Mucosa of gallbladder (tissue), 1 donor: ENCODE results near the gene DDX60. TPM values are rescaled to one million over a fixed set of nuclear protein-coding genes. Genes with fewer than 3 reads are reported as not detected.
A peak's percentile ranks its signal among the peaks of the same experiment; 100 is the strongest.

Experiments used
- DNase-seq: peaks from one replicate; pipeline ENCODE4 v3.0.0-alpha.2; 2020; ENCODE audit warnings: low spot score
- total RNA-seq: library from RNA; stranded (reverse); gene quantifications from one replicate; pipeline ENCODE4 v1.2.1, GENCODE V29; 2021
- donor health status: DM: no; HTN: no; CAD: no.

DDX60 gene
- total RNA-seq, 1 donor from 2014 or later = 19.6 TPM

DNA sequence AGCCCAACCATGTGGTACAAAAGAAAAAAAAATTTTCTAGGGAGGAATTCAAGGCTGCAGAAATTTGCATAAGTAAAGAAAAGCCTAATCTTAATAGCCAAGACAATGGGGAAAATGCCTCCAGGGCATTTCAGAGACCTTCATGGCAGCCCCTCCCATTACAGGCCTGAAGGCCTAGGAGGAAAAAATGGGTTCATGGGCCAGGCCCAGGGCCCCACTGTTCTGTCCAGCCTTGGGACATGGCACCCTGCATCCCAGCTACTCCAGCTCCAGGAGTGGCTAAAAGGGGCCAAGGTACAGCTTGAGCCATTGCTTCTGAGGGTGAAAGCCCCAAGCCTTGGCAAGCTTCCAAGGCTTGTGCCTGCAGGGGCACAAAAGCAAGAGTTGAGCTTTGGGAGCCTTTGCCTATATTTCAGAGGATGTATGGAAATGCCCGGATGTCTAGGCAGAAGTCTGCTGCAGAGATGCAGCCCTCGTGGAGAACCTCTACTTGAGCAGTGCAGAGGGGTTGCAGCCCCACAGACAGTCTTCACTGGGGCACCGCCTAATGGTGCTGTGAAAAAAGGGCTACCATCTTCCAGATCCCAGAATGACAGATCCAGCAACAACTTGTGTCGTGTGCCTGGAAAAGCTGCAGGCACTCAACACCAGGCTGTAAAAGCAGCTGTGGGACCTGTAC is 115.2 kb downstream of the DDX60 start:
- no peak for DNase-seq

DNA sequence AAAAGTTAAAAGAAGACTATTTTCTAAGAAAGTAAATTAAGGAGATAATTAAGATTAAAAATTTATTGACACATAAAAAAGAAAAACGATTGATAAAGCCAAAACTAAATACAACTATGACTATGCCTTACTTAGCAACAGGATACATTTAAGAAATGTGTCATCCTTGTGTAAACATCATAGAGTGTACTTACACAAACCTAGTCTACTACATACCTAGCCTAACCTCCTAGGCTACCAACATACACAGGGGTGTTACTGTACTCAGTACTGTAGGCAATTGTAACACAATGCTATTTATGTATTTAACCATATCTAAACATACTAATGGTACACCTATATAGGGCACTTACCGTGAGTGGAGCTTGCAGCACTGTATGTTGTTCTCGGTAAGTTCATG is 117.9 kb downstream of the DDX60 start:
- DNase-seq = no peak

DNA sequence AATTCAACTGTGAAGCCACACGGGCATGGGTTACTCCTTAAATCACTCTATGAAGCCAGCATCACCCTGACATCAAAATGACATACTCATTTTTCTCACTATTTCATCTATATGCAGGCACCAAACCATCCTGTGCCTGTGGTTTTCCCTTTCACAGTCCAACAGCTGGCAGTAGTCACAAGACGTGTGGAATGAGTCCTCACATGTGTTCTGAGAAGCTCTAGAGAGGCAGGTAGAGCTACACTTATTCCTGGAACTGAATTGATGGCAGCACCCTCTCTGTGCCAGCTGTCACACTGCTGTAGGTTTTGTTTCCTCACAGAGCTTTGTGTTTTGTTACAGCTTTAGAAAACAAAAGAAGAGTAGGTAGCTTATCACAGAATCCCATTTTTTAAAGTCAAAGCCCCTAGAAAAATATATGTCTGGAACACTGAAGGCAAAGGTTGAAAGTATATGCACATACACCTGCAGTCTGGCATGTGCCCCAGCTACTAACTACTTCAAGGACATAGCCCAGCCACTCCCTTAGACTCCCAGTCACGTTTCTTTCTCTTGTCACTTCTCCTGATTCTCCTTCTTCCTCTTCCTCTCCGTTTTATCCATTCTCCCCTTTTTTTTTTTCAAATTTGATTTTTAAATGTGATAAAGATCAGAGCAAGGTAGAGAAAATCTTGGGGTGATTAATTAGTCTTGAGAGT is 119.1 kb downstream of the DDX60 start:
- DNase-seq = no peak

DNA sequence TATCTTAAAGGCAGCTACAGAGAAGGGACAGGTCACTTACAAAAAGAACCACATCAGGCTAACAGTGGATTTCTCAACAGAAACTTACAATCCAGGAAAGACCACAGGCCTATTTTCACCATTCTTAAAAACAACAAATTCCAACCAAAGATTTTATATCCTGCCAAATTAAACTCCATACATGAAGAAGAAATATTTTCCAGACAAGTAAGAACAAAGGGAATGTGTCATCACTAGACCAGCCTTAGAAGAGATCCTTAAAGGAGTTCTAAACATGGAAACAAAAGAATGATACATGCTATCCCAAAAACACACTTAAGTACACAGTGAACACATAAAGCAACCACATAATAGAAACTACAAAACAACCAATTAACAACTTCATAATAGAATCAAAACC is 120.6 kb downstream of the DDX60 start:
- DNase-seq = no peak

DNA sequence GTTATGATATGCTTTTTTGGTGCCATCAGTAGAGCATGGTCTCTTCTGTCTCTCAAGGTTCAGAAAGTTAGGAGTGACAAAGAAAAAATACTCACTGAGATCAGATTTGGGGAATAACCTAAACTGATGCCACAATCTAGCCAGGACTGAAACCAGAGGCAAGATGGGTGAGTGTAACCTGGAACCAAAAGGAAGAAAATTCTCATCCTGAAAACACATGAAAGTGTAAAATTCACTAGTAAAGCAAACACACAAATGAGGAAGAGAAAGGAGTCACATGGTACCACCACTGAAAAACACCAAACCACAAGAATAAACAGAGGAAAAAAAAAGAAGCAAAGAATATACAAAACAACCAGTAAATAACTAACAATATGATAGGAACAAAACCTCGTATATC is 129.8 kb downstream of the DDX60 start:
- DNase-seq = no peak

DNA sequence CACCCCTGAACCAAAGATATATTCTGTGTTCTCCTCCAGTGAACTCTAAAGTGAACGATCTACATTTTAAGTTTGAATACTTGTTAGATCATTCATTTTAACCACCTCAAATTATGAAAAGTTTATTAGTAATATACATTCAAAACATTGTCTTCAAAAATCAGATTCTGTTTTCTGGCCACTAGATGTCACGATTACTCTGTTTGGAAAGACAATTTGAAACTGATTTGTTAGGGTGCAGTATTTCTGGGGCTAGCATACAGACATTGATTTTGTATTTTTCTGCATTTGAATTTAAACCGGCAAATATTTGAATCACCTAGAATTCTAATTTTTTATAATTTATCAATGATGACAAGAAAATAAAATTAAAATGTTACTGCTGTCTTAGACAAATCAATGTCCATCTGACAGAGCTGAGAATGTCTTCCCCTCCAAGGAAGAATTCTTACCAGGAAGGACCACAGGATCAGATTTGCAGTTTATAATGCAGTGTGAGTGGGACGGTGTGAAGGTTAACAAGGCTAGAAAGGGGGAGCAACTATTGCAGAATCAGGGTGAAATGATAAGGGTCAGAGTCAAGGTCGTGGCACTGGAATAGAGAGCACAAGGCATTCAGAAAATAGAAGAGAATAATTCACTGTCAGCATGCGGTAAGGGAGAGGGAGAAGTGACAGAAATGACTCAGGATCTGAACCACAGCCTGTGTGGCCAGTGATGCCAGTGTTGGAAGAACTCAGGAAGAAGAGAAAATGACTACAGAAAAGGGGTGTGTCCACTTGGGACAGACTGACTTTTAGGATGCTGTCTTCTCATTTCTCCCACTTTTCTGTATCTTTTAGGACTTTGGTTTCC is 134.6 kb downstream of the DDX60 start:
- no peak for DNase-seq

DNA sequence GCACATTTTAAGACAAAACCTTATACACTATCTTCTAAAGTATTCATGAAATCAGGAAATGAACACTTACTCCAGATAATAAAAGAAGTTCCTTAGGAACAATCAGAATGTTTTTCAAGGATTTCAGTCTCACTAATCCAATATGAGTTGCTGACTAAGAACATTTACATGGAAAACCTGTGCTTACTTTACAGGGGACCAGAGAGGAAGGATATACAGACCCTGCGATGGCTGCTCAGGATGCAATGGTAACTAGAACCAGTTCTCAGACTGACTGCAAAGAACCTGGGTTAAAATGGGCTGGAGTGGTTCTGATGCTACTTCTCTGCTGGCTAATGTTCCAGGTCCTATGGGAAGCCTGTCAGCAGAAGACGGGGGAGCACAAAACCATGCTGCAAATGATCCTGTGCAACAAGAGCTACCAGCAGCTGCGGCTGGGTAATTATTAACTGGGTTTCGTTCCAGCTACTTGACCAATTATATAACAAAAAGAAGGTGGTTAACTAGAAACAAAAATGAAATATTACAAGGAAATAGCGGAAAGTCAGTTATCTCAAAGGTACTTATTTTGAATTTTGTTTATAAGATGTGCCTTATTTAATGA is 140.9 kb downstream of the DDX60 start:
- peak; percentile 40 for DNase-seq

DNA sequence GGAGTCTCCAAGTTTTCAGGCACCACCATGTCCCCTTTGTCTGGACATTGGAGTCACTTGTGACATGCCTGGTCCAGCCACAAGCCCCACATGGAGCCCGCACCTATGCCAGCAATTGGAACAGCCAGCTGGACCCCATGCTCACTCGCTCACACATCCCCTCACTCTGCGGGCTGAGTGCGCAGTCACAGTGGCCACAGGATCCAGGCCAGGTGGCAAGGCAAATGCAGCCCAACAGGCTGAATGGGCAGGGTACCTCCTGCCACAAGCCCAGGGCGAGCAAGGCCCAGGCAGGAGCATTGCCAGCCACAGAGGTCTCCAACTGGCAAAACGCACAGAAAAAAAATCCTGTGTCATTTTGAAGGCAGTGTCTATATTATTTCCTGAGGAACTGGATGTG is 144.2 kb downstream of the DDX60 start:
- DNase-seq = no peak

DNA sequence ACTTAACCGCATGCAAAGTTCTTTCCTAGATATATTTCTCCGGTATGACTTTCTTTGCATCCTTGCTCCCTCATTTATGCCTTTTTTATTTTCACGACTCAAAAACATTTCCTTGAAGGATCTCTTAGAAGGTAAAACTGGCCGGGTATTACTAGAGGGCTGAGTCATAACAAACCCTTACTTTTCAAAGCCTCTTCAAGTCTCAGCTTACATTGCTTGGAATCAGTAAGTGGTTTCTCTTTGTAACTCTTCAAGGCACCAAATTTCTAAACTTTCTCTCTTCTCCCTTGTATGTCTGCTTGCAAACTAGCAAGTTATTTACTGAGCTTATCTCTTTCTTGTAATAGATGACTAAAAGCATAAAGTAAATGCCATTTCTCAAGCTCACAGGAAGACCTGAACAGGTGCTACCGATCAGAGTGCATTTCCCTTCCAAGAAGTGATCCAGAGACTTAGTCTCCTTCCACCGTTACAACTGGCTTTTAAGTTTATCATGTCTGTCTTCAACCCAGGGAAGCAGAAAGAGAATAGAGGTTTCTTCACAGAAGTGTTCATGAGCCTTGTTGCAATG is 150.8 kb downstream of the DDX60 start:
- DNase-seq = no peak

Other genes with a start within 250 kb of the DDX60 start
- gene ANXA10, start 226.2 kb downstream of the DDX60 start, total RNA-seq = 0.17 TPM
- gene DDX60L, start 161.7 kb upstream of the DDX60 start, total RNA-seq = 16.2 TPM
- gene PALLD, start 178.3 kb upstream of the DDX60 start, total RNA-seq = 250 TPM